GM19372 (cell line): ENCODE data around the gene KCNH1.

ENCODE experiments used
- ATAC-seq: cut with Tn5 transposase; IDR thresholded peaks from one replicate; pipeline ENCODE4 v1.9.1; 2021; ENCODE audit warnings: mild to moderate bottlenecking, low read depth, moderate library complexity; ENCODE audit not compliant: unreplicated experiment

Gene KCNH1

DNA sequence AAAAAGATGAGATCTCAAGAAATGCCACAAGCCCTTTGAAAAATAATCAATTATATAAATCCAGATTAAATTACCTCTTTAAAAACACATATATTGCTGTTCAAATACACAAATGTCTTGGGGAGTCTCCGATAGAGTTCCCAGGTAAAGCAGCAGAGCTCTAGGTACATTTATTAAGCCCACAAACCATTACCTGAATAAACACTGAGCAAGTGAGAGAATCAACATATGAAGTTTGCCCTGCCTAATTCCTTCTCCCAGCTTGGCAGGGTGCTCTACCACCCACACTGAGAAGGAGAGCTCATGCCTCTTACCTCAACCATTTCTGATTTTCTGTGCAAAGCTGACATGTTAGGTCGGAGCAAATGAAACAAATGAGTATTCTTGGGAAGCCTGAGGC, 402.4 kb downstream of the KCNH1 start:
- ATAC-seq: no peak

GRCh38 chr1:210731193-210731592, 402.8 kb downstream of the KCNH1 start:
- no peak for ATAC-seq

DNA sequence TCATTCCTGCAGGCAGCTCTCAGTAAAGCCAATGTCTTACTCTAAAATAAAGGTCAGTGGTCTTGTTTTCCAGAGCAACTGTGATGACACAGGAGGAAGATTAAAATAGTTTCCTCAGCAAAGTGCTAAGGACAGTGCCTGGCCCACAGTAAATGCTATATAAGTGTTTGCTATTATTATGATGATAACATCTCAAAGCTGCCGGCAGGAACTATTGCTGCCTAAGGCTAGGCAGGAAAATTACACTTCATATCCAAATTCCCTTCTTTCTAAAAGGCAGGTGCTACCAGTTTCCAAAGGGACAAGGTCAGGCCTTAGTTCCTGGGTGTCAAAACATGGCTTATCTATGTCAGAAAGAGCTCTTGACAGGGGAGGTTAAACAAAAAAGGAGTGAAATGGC, 403.9 kb downstream of the KCNH1 start:
- no peak for ATAC-seq

- ATAC-seq: no peak
These were observed 405.4 kb downstream of the KCNH1 start for GRCh38 chr1:210728437-210729149.

DNA sequence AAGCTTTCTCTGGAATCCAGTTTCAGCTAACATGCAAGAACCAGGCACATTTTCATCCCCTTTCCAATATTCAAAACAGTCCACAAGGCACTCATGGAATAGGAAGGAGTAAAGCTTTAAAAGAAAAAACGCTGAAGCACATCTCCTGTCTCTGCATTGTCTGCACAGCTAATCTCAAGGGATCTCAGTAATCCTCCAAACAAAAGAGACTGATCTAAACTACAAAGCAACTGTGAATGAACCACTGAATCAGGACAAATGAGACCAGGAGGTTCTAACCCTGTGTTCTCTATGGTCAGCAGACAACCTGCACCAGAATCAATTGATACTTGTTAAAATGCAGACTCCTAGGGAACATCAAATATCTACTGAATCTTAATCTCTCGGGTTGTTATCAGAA, 406.2 kb downstream of the KCNH1 start:
- no peak for ATAC-seq

DNA sequence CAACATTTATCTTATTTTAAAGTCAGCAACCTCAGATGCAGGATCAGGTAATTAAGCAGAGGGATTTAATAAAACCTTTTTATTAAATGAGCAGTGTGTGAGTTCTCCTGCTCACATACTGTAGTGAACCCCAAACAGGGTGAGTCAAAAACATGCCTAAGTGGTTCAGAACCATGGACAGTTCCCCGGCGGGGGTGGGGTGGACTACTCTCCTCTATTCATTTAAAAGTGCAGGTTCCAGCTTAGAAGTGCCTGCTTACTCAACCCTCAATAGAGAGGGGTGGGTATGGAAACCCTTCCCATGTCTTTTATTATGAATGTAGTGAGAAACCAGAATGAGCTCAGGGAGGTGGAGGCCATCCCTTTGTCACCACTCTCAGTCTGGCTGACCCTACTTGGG, 407.3 kb downstream of the KCNH1 start:
- ATAC-seq: no peak

DNA sequence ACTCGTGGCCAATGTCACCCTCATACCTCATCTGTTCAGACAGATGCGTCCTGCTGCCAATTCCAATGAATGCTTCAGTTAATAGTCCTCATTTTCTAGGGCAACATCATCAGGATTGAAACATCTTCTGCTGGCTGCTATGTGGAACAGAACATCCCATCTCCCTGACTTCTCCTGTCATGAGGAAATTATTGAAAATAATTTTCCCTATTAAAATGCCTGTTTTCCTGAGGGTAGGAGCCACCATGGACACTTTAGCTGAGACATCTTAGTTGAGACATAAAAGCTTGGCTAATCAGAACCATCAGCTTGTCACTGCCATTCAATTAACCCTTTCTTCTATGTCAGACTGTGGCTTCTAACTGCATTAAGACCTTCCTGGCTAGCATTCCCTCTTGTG, 409.2 kb downstream of the KCNH1 start:
- ATAC-seq: no peak

GRCh38 chr1:210723646-210724045, 410.3 kb downstream of the KCNH1 start:
- ATAC-seq: no peak

GRCh38 chr1:210722410-210723081, 411.4 kb downstream of the KCNH1 start:
- no peak for ATAC-seq

DNA sequence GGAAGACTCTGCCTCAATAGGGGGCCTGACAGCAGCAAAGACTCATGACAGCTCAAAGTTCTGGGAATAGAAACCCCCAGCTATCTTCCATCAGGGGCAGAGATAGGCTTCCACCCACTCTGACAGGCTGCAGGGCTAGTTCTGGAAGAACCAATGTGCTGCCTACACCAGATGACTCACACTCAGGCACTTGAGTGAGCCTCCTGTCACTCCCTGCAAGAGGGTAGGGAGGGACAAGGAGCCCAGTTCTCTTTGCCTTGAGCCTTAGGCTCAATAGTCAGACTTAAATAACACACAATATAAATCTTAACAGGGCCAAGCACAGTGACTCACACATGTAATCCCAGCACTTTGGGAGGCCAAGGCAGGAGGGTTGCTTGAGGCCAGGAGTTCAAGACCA, 418.9 kb downstream of the KCNH1 start:
- ATAC-seq: no peak

DNA sequence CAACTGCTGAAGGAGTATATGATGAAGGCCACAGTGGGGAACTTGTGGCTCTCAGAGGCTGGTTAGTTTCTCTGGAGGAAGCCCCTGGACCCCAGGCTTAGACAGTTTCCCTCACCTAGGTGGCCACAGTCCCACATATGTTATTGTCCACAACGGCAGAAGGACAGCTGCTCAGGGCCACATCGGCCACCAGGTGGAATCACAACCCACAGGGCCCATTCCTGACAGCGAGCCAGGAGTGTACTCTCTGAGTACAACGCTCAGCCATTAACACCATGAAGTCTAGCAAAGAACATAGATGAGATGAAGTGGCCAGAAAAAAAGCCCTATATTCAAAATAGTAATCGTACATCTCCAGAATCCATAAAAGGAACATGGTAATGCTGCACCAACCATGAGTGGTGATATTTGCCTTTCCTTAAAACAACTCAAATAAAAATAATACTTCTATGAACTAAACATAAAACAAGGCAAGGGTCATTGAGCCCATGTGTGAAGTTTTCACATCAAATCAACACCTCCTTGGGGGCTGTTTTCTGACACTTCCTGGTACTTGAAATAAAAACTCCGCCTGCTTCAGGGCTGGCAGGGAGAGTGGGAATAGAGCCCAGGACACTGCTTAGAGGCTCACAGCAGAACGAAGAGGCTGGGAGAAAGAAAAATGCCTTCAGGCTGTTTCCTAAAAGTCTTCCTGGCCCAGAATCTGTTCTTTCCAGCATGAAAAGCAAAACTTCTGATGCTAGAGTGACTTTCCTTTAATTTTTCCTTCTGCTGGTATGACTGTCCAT, 421.9 kb downstream of the KCNH1 start:
- ATAC-seq: no peak

DNA sequence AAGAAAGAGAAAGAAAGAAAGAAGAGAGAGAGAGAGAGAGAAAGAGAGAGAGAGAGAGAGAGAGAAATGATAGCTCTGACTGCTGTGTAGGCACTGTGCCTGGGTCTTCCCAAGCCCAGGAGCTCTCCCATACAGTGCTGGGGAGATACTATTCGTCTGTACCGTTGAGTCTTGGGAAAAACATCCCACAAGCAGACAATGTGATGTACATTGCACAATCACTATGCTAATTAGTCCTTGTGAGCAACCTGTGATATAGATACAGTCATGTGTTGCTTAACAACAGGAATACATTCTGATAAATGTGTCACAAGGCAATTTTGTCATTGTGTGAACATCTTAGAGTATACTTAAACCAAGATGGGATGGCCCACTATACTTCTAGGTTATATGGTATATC, 424.2 kb downstream of the KCNH1 start:
- no peak for ATAC-seq

DNA sequence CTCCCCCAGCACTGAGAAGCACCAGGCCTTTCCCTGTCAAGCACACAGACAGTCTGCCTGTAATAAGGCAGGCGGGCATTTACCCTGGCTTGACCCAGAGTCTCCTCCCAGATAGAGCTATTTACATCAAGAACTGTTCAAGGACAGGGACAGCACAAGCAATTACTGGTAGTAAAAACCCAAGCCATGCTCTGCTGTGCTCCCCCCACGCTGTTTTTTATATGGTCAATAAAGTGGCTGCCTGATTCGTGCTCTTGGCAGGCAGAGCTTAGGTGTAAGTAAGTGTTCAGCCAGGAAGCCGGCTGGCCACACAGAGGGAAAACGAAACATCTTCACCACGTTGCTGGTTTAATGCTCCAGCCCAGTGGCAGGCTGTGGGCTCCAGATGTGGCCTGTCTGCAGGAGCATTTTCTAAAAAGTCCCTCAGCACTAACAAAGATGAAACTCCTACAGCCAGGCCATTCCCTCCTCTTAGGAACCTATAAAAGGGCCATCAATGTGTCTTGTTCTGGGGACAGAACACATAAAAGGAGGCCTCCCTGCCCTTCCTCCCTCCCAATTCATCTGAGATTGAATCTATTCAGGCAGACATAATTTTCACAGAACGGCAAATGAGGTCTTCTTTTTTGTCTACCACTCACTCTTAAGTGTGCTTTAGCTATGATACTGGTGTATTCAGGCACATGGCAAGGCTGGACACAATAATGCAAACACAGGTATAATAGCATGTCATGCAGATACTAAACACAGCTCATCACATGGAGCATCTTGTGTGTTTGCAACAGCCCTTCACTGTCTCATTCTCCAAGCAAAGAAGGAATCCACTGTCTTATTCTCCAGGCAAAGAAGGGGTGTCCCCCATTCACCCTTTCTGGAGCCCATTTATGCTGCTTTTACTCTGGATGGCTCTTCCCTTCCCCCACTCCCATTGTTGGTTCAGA, 426.4 kb downstream of the KCNH1 start:
- no peak for ATAC-seq

- no peak for ATAC-seq
These were observed 427.7 kb downstream of the KCNH1 start for GRCh38 chr1:210706246-210706645.

- no peak for ATAC-seq
These were observed 428.9 kb downstream of the KCNH1 start for GRCh38 chr1:210705086-210705485.

GRCh38 chr1:210703593-210703992, 430.4 kb downstream of the KCNH1 start:
- no peak for ATAC-seq

DNA sequence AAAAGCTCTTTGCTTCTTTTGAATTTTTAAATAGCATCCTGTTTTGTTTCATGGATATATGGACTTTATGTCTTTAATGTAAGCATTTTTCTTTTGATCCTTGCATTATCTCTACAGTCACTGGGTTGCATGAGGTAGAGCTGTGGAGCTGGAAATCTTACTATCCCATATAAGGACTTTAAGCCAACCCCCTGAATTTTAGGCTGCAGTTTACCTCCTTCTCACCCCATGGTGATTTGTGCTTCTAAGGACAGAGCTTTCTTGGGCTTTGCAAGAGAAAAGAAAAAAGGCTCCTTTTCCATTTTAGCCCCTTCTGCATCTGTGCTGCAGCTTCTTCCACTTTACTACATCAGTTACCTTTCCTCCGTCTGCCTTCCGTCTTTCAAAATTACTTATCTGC, 431.4 kb downstream of the KCNH1 start:
- no peak for ATAC-seq

GRCh38 chr1:210700511-210700910, 433.4 kb downstream of the KCNH1 start:
- no peak for ATAC-seq

GRCh38 chr1:210700083-210700482, 433.9 kb downstream of the KCNH1 start:
- ATAC-seq: no peak

DNA sequence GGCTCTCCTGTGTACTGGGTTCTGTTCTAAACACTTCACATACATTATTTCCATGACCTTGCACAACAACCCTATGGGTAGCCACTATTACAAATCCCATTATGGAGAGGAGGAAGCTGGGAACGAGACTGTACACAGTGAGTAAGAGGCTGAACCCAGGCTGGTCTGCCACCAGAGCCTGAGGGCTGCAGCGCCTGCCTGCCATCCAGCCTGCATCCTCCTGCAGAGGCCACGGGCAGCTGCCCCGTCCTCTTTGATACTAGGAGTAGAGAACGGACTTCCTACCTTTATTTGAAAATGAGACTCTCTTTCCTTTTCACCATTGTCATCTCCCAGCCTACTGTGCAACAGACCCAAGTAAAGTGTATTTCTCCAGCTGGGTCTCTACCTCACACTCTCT, 435.3 kb downstream of the KCNH1 start:
- no peak for ATAC-seq
